Endometrial microvascular endothelial cells (primary cell): ENCODE results near the gene CCDC97. TPM values are rescaled to one million over a fixed set of nuclear protein-coding genes. Genes with fewer than 3 reads are reported as not detected.
"Not testable (repeated sequence)": the region's sequence is repeated elsewhere in the genome, so short reads cannot be mapped to it uniquely, and the experiment has no call there.

Experiments used
- in situ Hi-C: cut with HindIII; loops from 2 replicates; pipeline ENCODE4 v1.10.0; 2017; ENCODE audit warnings: low sequenced_read_pairs, low pct_unique_long_range_greater_than_20kb; ENCODE audit errors: inconsistent ontology term
- total RNA-seq: library from RNA; depleted of rRNA; stranded (reverse); fragments of >200 nt; gene quantifications from one replicate; pipeline ENCODE4 v1.2.3, GENCODE V29; 2015; ENCODE audit errors: inconsistent ontology term

Gene CCDC97
- 14.3 TPM for total RNA-seq

GRCh38 chr19:41310033-41310831 is at the start of gene CCDC97:
Gene CCDC97, plus strand, starts transcription at chr19:41310172. Its CDS starts 139 bp downstream, at chr19:41310311.
- in situ Hi-C loops: no loop called here

GRCh38 chr19:41261474-41262190 is 48.3 kb upstream of the CCDC97 start:
- in situ Hi-C loops: no loop called here

- in situ Hi-C loops: no loop called here
These were observed 46.7 kb upstream of the CCDC97 start for GRCh38 chr19:41263042-41263849.

- in situ Hi-C loops: no loop called here
These were observed 46.0 kb upstream of the CCDC97 start, which contains the start of gene HNRNPUL1 for GRCh38 chr19:41263850-41264580. Gene HNRNPUL1, plus strand, starts transcription at chr19:41264372. Its CDS starts 132 bp downstream, at chr19:41264504.

- in situ Hi-C loops: no loop called here
These were observed 45.2 kb upstream of the CCDC97 start for GRCh38 chr19:41264581-41265394.

- in situ Hi-C loops: no loop called here
These were observed 44.4 kb upstream of the CCDC97 start for GRCh38 chr19:41265395-41266153.

- in situ Hi-C loops: no loop called here
These were observed 40.9 kb upstream of the CCDC97 start for GRCh38 chr19:41269055-41269454.

- in situ Hi-C loops: no loop called here
These were observed 40.4 kb upstream of the CCDC97 start for GRCh38 chr19:41269571-41269970.

GRCh38 chr19:41273076-41273475 is 36.9 kb upstream of the CCDC97 start:
- in situ Hi-C loops: no loop called here

GRCh38 chr19:41274802-41275201 is 35.2 kb upstream of the CCDC97 start:
- in situ Hi-C loops: no loop called here

- in situ Hi-C loops: no loop called here
These were observed 33.7 kb upstream of the CCDC97 start for GRCh38 chr19:41276231-41276630.

- in situ Hi-C loops: no loop called here
These were observed 31.5 kb upstream of the CCDC97 start for GRCh38 chr19:41278478-41278877.

- in situ Hi-C loops: no loop called here
These were observed 21.1 kb upstream of the CCDC97 start for GRCh38 chr19:41288673-41289530.

GRCh38 chr19:41289814-41290213 is 20.2 kb upstream of the CCDC97 start:
- in situ Hi-C loops: not testable (repeated sequence)

GRCh38 chr19:41294393-41294792 is 15.6 kb upstream of the CCDC97 start:
- in situ Hi-C loops: no loop called here

- in situ Hi-C loops: no loop called here
These were observed 14.5 kb upstream of the CCDC97 start for GRCh38 chr19:41295499-41295898.
